Measurements from ENCODE around the gene AIG1. TPM values are rescaled to one million over a fixed set of nuclear protein-coding genes. Genes with fewer than 3 reads are reported as not detected.

AIG1 gene
- total and polyA plus RNA-seq, 2 of the 13 experiments (the other 11 are each of a cell fraction or from before 2014, with no cell fraction given): 115 to 197 TPM

DNA sequence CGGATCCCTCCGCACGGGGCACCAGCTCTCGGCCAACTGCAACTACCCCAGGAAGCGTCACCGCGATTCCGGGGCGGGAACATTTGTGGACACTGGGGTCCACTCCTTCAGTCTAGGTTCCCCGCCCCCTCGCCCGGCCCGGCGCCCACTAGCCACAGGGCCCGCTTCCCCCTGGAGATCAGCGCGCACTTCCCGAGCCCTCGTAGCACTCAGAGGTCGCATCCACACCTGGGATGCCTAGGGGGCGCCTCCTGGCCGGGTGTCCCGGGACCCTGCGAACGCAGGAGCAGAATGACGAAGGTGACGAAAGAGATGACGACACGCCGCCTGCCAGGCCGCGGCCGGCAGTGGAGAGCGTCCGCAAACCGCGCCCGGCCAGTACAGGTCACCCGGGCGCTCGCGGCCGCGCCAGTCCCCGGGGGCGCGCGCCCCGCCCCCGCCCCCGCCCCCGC lies 309 bp upstream of the AIG1 start (continued):
- TF ChIP-seq SCMH1 (CRISPR knock-in tag; IDR thresholded peaks at IDR 0.05; ENCODE audit: borderline replicate concordance): no peak
- TF ChIP-seq IKZF4 (CRISPR knock-in tag; IDR thresholded peaks at IDR 0.05; ENCODE audit: borderline replicate concordance, low read depth, not compliant biosample characterization): peak; percentile 70
- no peak; the same call in 1 of the 2 replicates for TF ChIP-seq ZNF253 (CRISPR knock-in tag; IDR thresholded peaks at IDR 0.05; ENCODE audit: borderline replicate concordance)
- peak; percentile 78; the same call in 1 of the 2 replicates for TF ChIP-seq ZNF790 (CRISPR knock-in tag; IDR thresholded peaks at IDR 0.05; ENCODE audit: borderline replicate concordance)
- peak; percentile 86 for TF ChIP-seq RAD21 (CRISPR knock-in tag; IDR thresholded peaks at IDR 0.05)
- peak; percentile 82; the same call in 1 of the 2 replicates for TF ChIP-seq ZNF891 (CRISPR knock-in tag; IDR thresholded peaks at IDR 0.05)
- peak; percentile 29; the same call in 1 of the 2 replicates for TF ChIP-seq FOXK1 (CRISPR knock-in tag; IDR thresholded peaks at IDR 0.05; ENCODE audit: borderline replicate concordance, low read depth)
- TF ChIP-seq KLF12 (CRISPR knock-in tag; IDR thresholded peaks at IDR 0.05; ENCODE audit: borderline replicate concordance): peak; percentile 52; the same call in 1 of the 2 replicates
- peak; percentile 90 for TF ChIP-seq AHR (CRISPR knock-in tag; IDR thresholded peaks at IDR 0.05)
- TF ChIP-seq, protein P1, sequence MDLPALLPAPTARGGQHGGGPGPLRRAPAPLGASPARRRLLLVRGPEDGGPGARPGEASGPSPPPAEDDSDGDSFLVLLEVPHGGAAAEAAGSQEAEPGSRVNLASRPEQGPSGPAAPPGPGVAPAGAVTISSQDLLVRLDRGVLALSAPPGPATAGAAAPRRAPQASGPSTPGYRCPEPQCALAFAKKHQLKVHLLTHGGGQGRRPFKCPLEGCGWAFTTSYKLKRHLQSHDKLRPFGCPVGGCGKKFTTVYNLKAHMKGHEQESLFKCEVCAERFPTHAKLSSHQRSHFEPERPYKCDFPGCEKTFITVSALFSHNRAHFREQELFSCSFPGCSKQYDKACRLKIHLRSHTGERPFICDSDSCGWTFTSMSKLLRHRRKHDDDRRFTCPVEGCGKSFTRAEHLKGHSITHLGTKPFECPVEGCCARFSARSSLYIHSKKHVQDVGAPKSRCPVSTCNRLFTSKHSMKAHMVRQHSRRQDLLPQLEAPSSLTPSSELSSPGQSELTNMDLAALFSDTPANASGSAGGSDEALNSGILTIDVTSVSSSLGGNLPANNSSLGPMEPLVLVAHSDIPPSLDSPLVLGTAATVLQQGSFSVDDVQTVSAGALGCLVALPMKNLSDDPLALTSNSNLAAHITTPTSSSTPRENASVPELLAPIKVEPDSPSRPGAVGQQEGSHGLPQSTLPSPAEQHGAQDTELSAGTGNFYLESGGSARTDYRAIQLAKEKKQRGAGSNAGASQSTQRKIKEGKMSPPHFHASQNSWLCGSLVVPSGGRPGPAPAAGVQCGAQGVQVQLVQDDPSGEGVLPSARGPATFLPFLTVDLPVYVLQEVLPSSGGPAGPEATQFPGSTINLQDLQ (CRISPR knock-in tag; IDR thresholded peaks at IDR 0.05): peak; percentile 62; the same call in 1 of the 2 replicates
- TF ChIP-seq ZSCAN21 (CRISPR knock-in tag; IDR thresholded peaks at IDR 0.05; ENCODE audit: borderline replicate concordance): peak; percentile 41; the same call in 1 of the 2 replicates
- 0 out of 2 replicates have a peak, but pooled peaks have one; percentile 36 for TF ChIP-seq MTA1 (CRISPR knock-in tag; IDR thresholded peaks at IDR 0.05; ENCODE audit: borderline replicate concordance)
- TF ChIP-seq MIER2 (CRISPR knock-in tag; IDR thresholded peaks at IDR 0.05): peak; percentile 50; the same call in 1 of the 2 replicates
- TF ChIP-seq, protein P2, sequence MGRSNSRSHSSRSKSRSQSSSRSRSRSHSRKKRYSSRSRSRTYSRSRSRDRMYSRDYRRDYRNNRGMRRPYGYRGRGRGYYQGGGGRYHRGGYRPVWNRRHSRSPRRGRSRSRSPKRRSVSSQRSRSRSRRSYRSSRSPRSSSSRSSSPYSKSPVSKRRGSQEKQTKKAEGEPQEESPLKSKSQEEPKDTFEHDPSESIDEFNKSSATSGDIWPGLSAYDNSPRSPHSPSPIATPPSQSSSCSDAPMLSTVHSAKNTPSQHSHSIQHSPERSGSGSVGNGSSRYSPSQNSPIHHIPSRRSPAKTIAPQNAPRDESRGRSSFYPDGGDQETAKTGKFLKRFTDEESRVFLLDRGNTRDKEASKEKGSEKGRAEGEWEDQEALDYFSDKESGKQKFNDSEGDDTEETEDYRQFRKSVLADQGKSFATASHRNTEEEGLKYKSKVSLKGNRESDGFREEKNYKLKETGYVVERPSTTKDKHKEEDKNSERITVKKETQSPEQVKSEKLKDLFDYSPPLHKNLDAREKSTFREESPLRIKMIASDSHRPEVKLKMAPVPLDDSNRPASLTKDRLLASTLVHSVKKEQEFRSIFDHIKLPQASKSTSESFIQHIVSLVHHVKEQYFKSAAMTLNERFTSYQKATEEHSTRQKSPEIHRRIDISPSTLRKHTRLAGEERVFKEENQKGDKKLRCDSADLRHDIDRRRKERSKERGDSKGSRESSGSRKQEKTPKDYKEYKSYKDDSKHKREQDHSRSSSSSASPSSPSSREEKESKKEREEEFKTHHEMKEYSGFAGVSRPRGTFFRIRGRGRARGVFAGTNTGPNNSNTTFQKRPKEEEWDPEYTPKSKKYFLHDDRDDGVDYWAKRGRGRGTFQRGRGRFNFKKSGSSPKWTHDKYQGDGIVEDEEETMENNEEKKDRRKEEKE (IDR thresholded peaks at IDR 0.05): no peak
- 0 out of 2 replicates have a peak, but pooled peaks have one; percentile 85 for TF ChIP-seq ZNF232 (CRISPR knock-in tag; IDR thresholded peaks at IDR 0.05; ENCODE audit: borderline replicate concordance)
- no peak for TF ChIP-seq ZNF589 (CRISPR knock-in tag; conservative IDR thresholded peaks at IDR 0.05)
- peak; percentile 37; the same call in 1 of the 2 replicates for TF ChIP-seq NCOA5 (CRISPR knock-in tag; IDR thresholded peaks at IDR 0.05)
- peak; percentile 86; the same call in 1 of the 2 replicates for TF ChIP-seq ZNF335 (CRISPR knock-in tag; IDR thresholded peaks at IDR 0.05)
- 0 out of 2 replicates have a peak, but pooled peaks have one; percentile 2 for TF ChIP-seq ZNF124 (CRISPR knock-in tag; IDR thresholded peaks at IDR 0.05)
- TF ChIP-seq ZNF296 (CRISPR knock-in tag; conservative IDR thresholded peaks at IDR 0.05): peak; percentile 73; the same call in 1 of the 2 replicates
- TF ChIP-seq ZFP82 (CRISPR knock-in tag; IDR thresholded peaks at IDR 0.05; ENCODE audit: borderline replicate concordance): 0 out of 2 replicates have a peak, but pooled peaks have one; percentile 28
- TF ChIP-seq, protein P3, sequence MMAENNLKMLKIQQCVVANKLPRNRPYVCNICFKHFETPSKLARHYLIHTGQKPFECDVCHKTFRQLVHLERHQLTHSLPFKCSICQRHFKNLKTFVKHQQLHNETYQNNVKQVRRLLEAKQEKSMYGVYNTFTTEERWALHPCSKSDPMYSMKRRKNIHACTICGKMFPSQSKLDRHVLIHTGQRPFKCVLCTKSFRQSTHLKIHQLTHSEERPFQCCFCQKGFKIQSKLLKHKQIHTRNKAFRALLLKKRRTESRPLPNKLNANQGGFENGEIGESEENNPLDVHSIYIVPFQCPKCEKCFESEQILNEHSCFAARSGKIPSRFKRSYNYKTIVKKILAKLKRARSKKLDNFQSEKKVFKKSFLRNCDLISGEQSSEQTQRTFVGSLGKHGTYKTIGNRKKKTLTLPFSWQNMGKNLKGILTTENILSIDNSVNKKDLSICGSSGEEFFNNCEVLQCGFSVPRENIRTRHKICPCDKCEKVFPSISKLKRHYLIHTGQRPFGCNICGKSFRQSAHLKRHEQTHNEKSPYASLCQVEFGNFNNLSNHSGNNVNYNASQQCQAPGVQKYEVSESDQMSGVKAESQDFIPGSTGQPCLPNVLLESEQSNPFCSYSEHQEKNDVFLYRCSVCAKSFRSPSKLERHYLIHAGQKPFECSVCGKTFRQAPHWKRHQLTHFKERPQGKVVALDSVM (CRISPR knock-in tag; IDR thresholded peaks at IDR 0.05): peak; percentile 51; the same call in 1 of the 2 replicates

All from HepG2 (cell line).